HepG2 (cell line): ENCODE results near the gene RAB39A. TPM values are rescaled to one million over a fixed set of nuclear protein-coding genes. Genes with fewer than 3 reads are reported as not detected.

Source experiments
- polyA plus RNA-seq, 8 experiments: library from polyadenylated mRNA; depleted of rRNA in 3 of 8; stranded (reverse) in 7 of 8; unstranded in 1 of 8; fragments of >200 nt; fragmentation: Illumina TruSeq in 4 of 8; extraction: Trizol in 4 of 8; gene quantifications; 2 replicates each; pipeline versions ENCODE4 v1.2.1 to v1.2.3, GENCODE V29; 2011 to 2016; ENCODE audit warnings: low read depth in 4 of 8, missing spikeins in 1 of 8, mixed read lengths in 1 of 8; ENCODE audit not compliant: insufficient read depth in 1 of 8
- total RNA-seq, 5 experiments: library from RNA; depleted of rRNA; stranded (reverse); fragments of >200 nt; fragmentation: Illumina TruSeq; extraction: Trizol; gene quantifications; 2 replicates each; pipeline ENCODE4 v1.2.3, GENCODE V29; 2016; ENCODE audit warnings: low read depth in 1 of 5

The RAB39A gene
- total and polyA plus RNA-seq, 2 of the 13 experiments (the other 11 are each of a cell fraction or from before 2014, with no cell fraction given) = not detected

Other genes with a start within 250 kb of the RAB39A start
- not detected in 2 replicates for gene SLN, start 216.4 kb upstream of the RAB39A start, total RNA-seq (2016; rRNA removed; fragmentation: Illumina TruSeq; extraction: Trizol)
- not detected in 2 replicates for gene SLN, start 216.4 kb upstream of the RAB39A start, polyA plus RNA-seq (2011; rRNA removed)
- 13.2 and 20.3 TPM in 2 replicates for gene SLC35F2, start 69.7 kb upstream of the RAB39A start, total RNA-seq (2016; rRNA removed; fragmentation: Illumina TruSeq; extraction: Trizol)
- 5.6 and 5.8 TPM in 2 replicates for gene SLC35F2, start 69.7 kb upstream of the RAB39A start, polyA plus RNA-seq (2011; rRNA removed)
- gene CUL5, start 80.5 kb downstream of the RAB39A start, total RNA-seq (2016; rRNA removed; fragmentation: Illumina TruSeq; extraction: Trizol) = 24.7 and 35.5 TPM in 2 replicates
- 6.0 and 7.0 TPM in 2 replicates for gene CUL5, start 80.5 kb downstream of the RAB39A start, polyA plus RNA-seq (2011; rRNA removed)
- 165 and 181 TPM in 2 replicates for gene ACAT1, start 193.1 kb downstream of the RAB39A start, total RNA-seq (2016; rRNA removed; fragmentation: Illumina TruSeq; extraction: Trizol)
- gene ACAT1, start 193.1 kb downstream of the RAB39A start, polyA plus RNA-seq (2011; rRNA removed) = 61.1 and 103 TPM in 2 replicates